Esophagus muscularis mucosa (tissue), 4 donors: ENCODE measurements around the gene AMOTL2. TPM values are rescaled to one million over a fixed set of nuclear protein-coding genes. Genes with fewer than 3 reads are reported as not detected.

Experiments used
- DNase-seq: peaks from one replicate; pipeline ENCODE4 v3.0.0-alpha.2; 2017; ENCODE audit errors: extremely low spot score
- H3K27ac ChIP-seq, 4 donors: fragments of 200-600 bp; sonication (generic); replicated peaks in 1 of 4; 1 replicate in 3 of 4; 2 replicates in 1 of 4; pipeline ENCODE4 v1.5.1; 2016 to 2019; ENCODE audit warnings: mild to moderate bottlenecking in 1 of 4
- H3K27me3 ChIP-seq, 4 donors: fragments of 200-600 bp; sonication (generic); one replicate each; pipeline versions ENCODE4 v1.5.1 to v1.6.0; 2016 to 2019
- H3K36me3 ChIP-seq, 4 donors: fragments of 200-600 bp; sonication (generic); one replicate each; pipeline ENCODE4 v1.5.1; 2016 to 2019
- H3K4me1 ChIP-seq, 4 donors: fragments of 200-600 bp; sonication (generic); one replicate each; pipeline ENCODE4 v1.5.1; 2016 to 2019
- H3K4me3 ChIP-seq, 4 donors: fragments of 200-600 bp; sonication (generic); 1 replicate in 2 of 4; 2 replicates in 2 of 4; pipeline ENCODE4 v1.5.1; 2016 to 2019; ENCODE audit warnings: mild to moderate bottlenecking in 4 of 4, moderate library complexity in 1 of 4
- H3K9me3 ChIP-seq, 4 donors: fragments of 200-600 bp; sonication (generic); 1 replicate in 3 of 4; 2 replicates in 1 of 4; pipeline ENCODE4 v1.5.1; 2016 to 2019
- CTCF ChIP-seq, 3 experiments: fragments of 200-600 bp in 2 of 3; fragments of 450-650 bp in 1 of 3; sonication (generic) in 2 of 3; IDR thresholded peaks; one replicate each; pipeline ENCODE4 v1.5.1; 2017 to 2019; ENCODE audit warnings: antibody characterized with exemption in 3 of 3, mild to moderate bottlenecking in 2 of 3, moderate library complexity in 1 of 3
- EP300 ChIP-seq: sonication (generic); formaldehyde crosslinking; IDR thresholded peaks from one replicate; pipeline ENCODE4 v1.6.1; 2017; ENCODE audit warnings: antibody characterized with exemption
- POLR2A ChIP-seq: fragments of 450-650 bp; IDR thresholded peaks from one replicate; pipeline ENCODE4 v1.6.1; 2017; ENCODE audit warnings: antibody characterized with exemption, moderate library complexity, mild to moderate bottlenecking, low read depth
- POLR2AphosphoS5 ChIP-seq, 2 donors: sonication (generic); formaldehyde crosslinking; IDR thresholded peaks; one replicate each; pipeline ENCODE4 v1.6.1; 2017; ENCODE audit warnings: antibody characterized with exemption in 2 of 2
- WGBS: methylation state at CpG from one replicate; pipeline ENCODE4 v1.1.5; 2018; 5-methylcytosine and 5-hydroxymethylcytosine counted together
- intact Hi-C: fragments of 100-400 bp; cut with DNase I; formaldehyde crosslinking; loops from one replicate; pipeline ENCODE4 v1.15.1; 2023
- total RNA-seq, 4 donors: library from RNA; depleted of rRNA; stranded (reverse); fragments of >200 nt; gene quantifications; one replicate each; pipeline versions ENCODE4 v1.1.0 to v1.2.1, GENCODE V29; 2016

AMOTL2 gene
- total RNA-seq, 4 donors from 2014 or later: 111 to 313 (median 155) TPM

- Histone ChIP-seq H3K9me3 (no peaks in the 10 kb centered on the region), H3K27ac (peak overlapping the region; percentile 97 to 100 (median 98)), H3K4me1 (peaks cover 98 to 100% (median 99%) of the 10 kb centered on the region in 4 donors), H3K27me3 (no peaks in the 10 kb centered on the region), H3K4me3 (no peak overlapping the region), H3K36me3 (peaks cover 67 to 94% (median 91%) of the 10 kb centered on the region in 4 donors)
- no peak for DNase-seq
- no peak for TF ChIP-seq CTCF (IDR thresholded peaks at IDR 0.05)
- TF ChIP-seq EP300: no peak
- TF ChIP-seq POLR2A: no peak
- TF ChIP-seq POLR2AphosphoS5 (IDR thresholded peaks at IDR 0.05): peak in 1 of 2 donors; percentile 4
- WGBS: 91% methylated on average over 20 of the region's 33 CpGs
- intact Hi-C loops: no loop called here
Observed at GRCh38 chr3:134361162-134361835, 12.9 kb downstream of the AMOTL2 start.

- Histone ChIP-seq H3K4me1 (peaks cover 88 to 100% (median 97%) of the 10 kb centered on the region in 4 donors), H3K36me3 (peaks cover 71 to 94% (median 89%) of the 10 kb centered on the region in 4 donors), H3K27ac (peak overlapping the region; percentile 97 to 100 (median 98)), H3K9me3 (no peaks in the 10 kb centered on the region), H3K27me3 (no peaks in the 10 kb centered on the region), H3K4me3 (peak overlapping the region in 1 of 4 donors; percentile 1)
- TF ChIP-seq POLR2AphosphoS5 (IDR thresholded peaks at IDR 0.05): peak in 1 of 2 donors; percentile 61
- TF ChIP-seq POLR2A: no peak
- intact Hi-C loops: no loop called here
- DNase-seq: no peak
- WGBS: 66% methylated on average over 7 of the region's 12 CpGs
Observed at GRCh38 chr3:134360046-134360445, 14.2 kb downstream of the AMOTL2 start.

- H3K27ac ChIP-seq: peak overlapping the region; percentile 97 to 100 (median 98)
- no peaks in the 10 kb centered on the region for H3K9me3 ChIP-seq
- no peaks in the 10 kb centered on the region for H3K27me3 ChIP-seq
- DNase-seq: no peak
- peaks cover 84 to 100% (median 97%) of the 10 kb centered on the region in 4 donors for H3K4me1 ChIP-seq
- 61% methylated on average over 4 of the region's 13 CpGs for WGBS
- TF ChIP-seq EP300: no peak
- peak in 1 of 2 donors; percentile 37 for TF ChIP-seq POLR2AphosphoS5 (IDR thresholded peaks at IDR 0.05)
- H3K4me3 ChIP-seq: peak overlapping the region in 1 of 4 donors; percentile 1
- peaks cover 76 to 95% (median 91%) of the 10 kb centered on the region in 4 donors for H3K36me3 ChIP-seq
- intact Hi-C loops: no loop called here
Observed at GRCh38 chr3:134359121-134360010, 14.9 kb downstream of the AMOTL2 start.

- Histone ChIP-seq H3K4me3 (peak overlapping the region in 1 of 4 donors; percentile 21), H3K4me1 (peaks cover 86 to 100% (median 98%) of the 10 kb centered on the region in 4 donors), H3K9me3 (no peaks in the 10 kb centered on the region), H3K36me3 (peaks cover 76 to 100% (median 95%) of the 10 kb centered on the region in 4 donors), H3K27ac (peak overlapping the region; percentile 97 to 100 (median 98)), H3K27me3 (no peaks in the 10 kb centered on the region)
- TF ChIP-seq POLR2A: no peak
- TF ChIP-seq EP300: no peak
- TF ChIP-seq CTCF (IDR thresholded peaks at IDR 0.05): peak; percentile 9 to 23 (median 17)
- TF ChIP-seq POLR2AphosphoS5 (IDR thresholded peaks at IDR 0.05): peak in 1 of 2 donors; percentile 74
- DNase-seq: no peak
- intact Hi-C loops: no loop called here
- WGBS: 39% methylated on average over 8 of the region's 10 CpGs
Observed at GRCh38 chr3:134357914-134358811, 16.1 kb downstream of the AMOTL2 start.

GRCh38 chr3:134357261-134357913, 16.9 kb downstream of the AMOTL2 start:
- Histone ChIP-seq H3K4me3 (peak overlapping the region in 1 of 4 donors; percentile 21), H3K27me3 (no peaks in the 10 kb centered on the region), H3K27ac (peak overlapping the region; percentile 97 to 100 (median 98)), H3K36me3 (peaks cover 72 to 98% (median 90%) of the 10 kb centered on the region in 4 donors), H3K9me3 (no peaks in the 10 kb centered on the region), H3K4me1 (peaks cover 83 to 100% (median 98%) of the 10 kb centered on the region in 4 donors)
- TF ChIP-seq POLR2A: no peak
- peak in 1 of 2 donors; percentile 5 for TF ChIP-seq POLR2AphosphoS5 (IDR thresholded peaks at IDR 0.05)
- TF ChIP-seq CTCF (IDR thresholded peaks at IDR 0.05): no peak
- TF ChIP-seq EP300: no peak
- no peak for DNase-seq
- 69% methylated on average over 7 of the region's 10 CpGs for WGBS
- intact Hi-C loops: no loop called here
